ENCODE data around the gene SEMA4D.

- no peak for TF ChIP-seq CTCF (IDR thresholded peaks at IDR 0.05; ENCODE audit: low read depth, low read length)
- TF ChIP-seq MYC (IDR thresholded peaks at IDR 0.05; ENCODE audit: low read depth, low read length): no peak
- no peak for TF ChIP-seq POLR2A (IDR thresholded peaks at IDR 0.05; ENCODE audit: extremely low read depth, insufficient read length)
These were observed 92.1 kb downstream of the SEMA4D start for GRCh38 chr9:89405826-89406225.

All from NB4 (cell line).